Fibroblast of pulmonary artery (primary cell): ENCODE results near the gene ALK.

ENCODE experiments used
- DNase-seq: peaks from one replicate; pipeline ENCODE4 v3.0.0-alpha.2; 2010; ENCODE audit warnings: low read depth
- H3K4me3 ChIP-seq: replicated peaks from 2 replicates; pipeline ENCODE4 v1.5.1; 2011; ENCODE audit warnings: low read depth, mild to moderate bottlenecking, control low read depth, low read length, moderate library complexity
- TF ChIP-seq, protein P1 (sequence below): IDR thresholded peaks from 2 replicates; pipeline ENCODE4 v1.5.1; 2011; ENCODE audit warnings: mild to moderate bottlenecking, control low read depth, low read length, inconsistent platforms; ENCODE audit errors: missing control alignments

Gene ALK

DNA sequence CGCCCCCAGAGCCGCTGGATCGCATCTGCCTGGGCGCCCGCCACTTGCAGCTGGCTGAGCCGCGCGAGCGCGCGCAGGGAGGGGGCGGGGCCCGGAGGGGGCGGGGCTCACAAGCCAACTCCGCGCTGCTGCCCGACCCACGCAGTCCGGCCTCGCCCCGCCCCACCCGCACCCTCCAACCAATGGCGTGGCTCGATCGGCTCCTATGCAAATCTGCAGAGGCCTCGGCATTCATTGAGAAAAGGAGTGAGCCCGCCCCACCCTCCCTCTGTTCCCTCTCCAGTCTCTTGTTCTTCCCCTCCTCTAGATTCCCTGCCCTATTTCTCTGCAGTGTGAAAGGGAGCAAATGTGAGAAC, at the start of gene ALK:
Gene ALK, minus strand, starts transcription at position 27 of the 356 bp plus-strand sequence. CDS start 927 bp downstream, outside the sequence.
- peak; percentile 69 for DNase-seq
- H3K4me3 ChIP-seq = no peak within 1 kb of the TSS
- TF ChIP-seq, protein P1, sequence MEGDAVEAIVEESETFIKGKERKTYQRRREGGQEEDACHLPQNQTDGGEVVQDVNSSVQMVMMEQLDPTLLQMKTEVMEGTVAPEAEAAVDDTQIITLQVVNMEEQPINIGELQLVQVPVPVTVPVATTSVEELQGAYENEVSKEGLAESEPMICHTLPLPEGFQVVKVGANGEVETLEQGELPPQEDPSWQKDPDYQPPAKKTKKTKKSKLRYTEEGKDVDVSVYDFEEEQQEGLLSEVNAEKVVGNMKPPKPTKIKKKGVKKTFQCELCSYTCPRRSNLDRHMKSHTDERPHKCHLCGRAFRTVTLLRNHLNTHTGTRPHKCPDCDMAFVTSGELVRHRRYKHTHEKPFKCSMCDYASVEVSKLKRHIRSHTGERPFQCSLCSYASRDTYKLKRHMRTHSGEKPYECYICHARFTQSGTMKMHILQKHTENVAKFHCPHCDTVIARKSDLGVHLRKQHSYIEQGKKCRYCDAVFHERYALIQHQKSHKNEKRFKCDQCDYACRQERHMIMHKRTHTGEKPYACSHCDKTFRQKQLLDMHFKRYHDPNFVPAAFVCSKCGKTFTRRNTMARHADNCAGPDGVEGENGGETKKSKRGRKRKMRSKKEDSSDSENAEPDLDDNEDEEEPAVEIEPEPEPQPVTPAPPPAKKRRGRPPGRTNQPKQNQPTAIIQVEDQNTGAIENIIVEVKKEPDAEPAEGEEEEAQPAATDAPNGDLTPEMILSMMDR = no peak

DNA sequence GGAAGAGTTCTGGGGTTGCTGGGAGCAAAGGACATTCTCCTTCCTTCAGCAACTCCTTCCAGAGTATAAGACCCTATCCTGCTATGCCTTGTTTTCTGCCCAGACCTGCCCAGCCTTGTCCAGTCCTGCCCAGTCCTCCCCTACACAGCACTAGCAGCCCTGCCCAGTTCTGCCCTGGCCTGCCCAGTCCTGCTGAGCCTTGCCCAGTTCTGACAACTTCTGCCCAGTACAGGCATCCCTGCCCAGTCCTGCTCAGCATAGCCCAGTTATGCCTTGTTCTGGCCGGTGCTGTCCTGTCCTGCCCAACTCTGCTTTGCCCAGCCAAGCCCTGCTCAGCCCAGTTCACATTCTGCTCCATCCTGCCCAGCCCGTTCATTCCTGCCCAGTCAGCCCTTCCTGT, 44.9 kb upstream of the ALK start:
- DNase-seq = no peak
- TF ChIP-seq, protein P1 = no peak
- H3K4me3 ChIP-seq = no peak overlapping the region

DNA sequence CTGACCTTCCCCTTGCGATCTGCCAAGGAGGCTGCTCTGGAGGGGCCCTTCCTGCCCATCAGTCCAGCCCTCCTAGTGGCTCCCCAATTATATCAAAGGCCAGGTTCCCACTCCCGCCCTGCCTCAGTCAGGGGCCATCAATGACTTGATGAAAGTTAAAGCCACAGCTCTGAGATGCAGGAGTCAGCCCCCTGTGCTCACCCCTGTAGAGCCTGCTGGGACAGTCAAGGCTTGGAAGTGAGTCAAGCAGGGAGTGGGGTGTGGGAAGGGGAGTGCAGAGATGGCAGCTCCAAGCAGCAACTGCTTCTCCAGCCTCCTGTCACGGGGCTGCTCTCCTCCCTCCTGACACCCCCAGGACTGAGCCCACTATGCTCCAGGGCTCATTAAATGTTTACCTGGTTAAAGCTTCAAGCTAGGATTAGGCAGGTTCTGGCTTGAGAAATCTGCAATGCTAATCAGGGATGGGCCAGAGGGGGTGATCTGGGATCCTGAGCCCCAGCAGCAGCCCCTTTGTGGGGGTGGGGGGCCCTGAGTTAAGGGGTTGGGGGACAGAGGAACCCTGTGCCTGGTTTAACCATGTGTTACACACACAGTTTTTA, 42.7 kb upstream of the ALK start:
- TF ChIP-seq, protein P1 = no peak
- DNase-seq = no peak
- no peak overlapping the region for H3K4me3 ChIP-seq

DNA sequence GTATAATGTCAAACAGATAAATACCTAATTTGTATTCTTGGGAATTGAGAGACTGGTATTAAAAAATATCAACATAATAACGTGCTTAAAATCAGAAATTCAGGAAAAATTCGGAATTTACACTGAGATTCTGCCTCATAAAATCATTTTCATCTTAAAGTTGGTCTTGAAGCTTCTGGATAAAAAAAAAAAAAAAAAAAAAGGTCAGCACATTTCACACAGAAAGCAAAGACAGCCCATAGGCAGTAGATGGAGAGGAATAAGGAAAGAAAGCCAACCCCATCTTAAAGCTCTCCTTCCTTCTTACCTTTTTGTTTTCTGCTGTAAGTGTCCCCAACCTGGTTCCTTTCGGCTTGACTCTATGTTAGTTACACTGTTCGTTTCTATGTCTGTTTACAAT, 41.5 kb upstream of the ALK start:
- DNase-seq = no peak
- no peak overlapping the region for H3K4me3 ChIP-seq
- TF ChIP-seq, protein P1 = no peak

DNA sequence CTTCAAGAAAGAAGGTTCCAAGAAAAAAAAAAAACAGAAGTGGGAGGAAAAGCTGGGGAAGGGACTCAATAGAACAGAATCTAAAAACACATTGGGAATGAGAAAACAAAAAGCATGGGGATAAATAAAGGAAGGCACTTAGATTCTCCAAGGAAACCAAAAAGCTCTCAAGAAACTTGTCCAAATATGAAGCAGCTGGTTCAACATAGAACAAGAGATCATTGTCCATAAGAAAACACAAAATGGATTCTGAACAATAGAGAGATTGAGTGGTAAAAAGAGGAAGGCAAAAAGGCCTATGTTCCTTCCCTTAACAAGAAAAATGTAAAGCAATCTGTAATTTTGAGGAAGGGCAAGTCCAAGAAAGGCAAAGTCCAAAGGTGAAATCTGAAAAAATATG, 32.9 kb upstream of the ALK start:
- no peak for DNase-seq
- TF ChIP-seq, protein P1 = no peak
- no peak overlapping the region for H3K4me3 ChIP-seq

DNA sequence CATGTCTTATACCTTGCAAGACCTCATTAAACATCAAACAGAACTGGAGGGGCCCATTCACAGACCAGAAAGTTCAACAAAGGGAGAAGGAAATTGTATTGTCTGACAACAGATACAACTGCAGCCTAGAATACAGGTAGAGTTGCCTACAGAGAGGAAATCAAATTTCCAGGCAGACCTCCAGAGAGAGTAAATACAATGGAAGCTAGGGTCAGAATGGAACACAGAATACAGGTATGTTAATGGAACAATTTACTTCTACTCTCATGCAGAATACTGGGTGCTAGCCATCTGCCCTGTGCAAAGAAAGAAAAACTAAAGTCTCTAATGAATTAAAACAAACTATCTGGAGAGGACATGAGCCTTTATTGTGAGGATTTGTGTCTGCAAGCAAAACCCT, 31.6 kb upstream of the ALK start:
- no peak for DNase-seq
- H3K4me3 ChIP-seq = no peak overlapping the region
- TF ChIP-seq, protein P1 = no peak

DNA sequence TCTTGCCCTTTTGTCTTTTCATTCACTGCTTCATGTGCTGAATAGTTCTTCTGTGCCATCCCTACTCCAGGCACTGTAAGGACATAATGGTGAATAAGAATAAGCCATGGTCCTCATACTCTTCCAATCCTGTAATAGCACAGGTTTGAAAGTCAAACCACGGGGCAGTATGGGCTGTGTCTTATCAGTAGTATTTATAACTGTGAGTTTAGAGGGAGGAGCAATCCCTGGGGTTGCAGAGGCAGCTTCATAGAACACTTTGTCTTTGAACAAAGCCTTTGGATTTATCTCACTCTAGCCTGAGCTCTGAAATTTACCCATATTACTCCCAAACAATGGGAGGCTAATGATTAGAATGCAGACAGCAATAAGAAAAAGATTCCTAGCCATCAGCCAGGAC, 30.2 kb upstream of the ALK start:
- TF ChIP-seq, protein P1 = no peak
- DNase-seq = no peak

More for the DNA sequence above, 30.2 kb upstream of the ALK start:
- no peak overlapping the region for H3K4me3 ChIP-seq
